Urinary bladder (tissue), 4 donors: Measurements from ENCODE around the gene MOCOS. TPM values are rescaled to one million over a fixed set of nuclear protein-coding genes. Genes with fewer than 3 reads are reported as not detected.

Experiments used
- DNase-seq: peaks from one replicate; pipeline ENCODE4 v3.0.0-alpha.2; 2015; ENCODE audit errors: extremely low spot score
- H3K27ac ChIP-seq: one replicate; pipeline ENCODE4 v1.5.1; 2013; ENCODE audit warnings: low read depth, mild to moderate bottlenecking, moderate library complexity
- H3K36me3 ChIP-seq: one replicate; pipeline ENCODE4 v1.6.1; 2013; ENCODE audit warnings: mild to moderate bottlenecking, moderate library complexity; ENCODE audit not compliant: insufficient read depth
- H3K4me1 ChIP-seq: one replicate; pipeline ENCODE4 v1.6.1; 2013; ENCODE audit warnings: mild to moderate bottlenecking, moderate library complexity; ENCODE audit not compliant: insufficient read depth
- H3K4me3 ChIP-seq: one replicate; pipeline ENCODE4 v1.5.1; 2013; ENCODE audit warnings: low read depth, low read length
- WGBS: extraction: QIAGEN DNeasy Blood & Tissue Kit; methylation state at CpG from one replicate; pipeline ENCODE4 v1.1.7; 2013; 5-methylcytosine and 5-hydroxymethylcytosine counted together
- polyA plus RNA-seq: library from polyadenylated mRNA; stranded (reverse); fragments of 200-250 nt; gene quantifications from one replicate; pipeline ENCODE4 v1.2.3, GENCODE V29; 2013
- total RNA-seq: library from RNA; depleted of rRNA; stranded (reverse); fragments of >200 nt; gene quantifications from one replicate; pipeline ENCODE4 v1.2.3, GENCODE V29; 2014
- donor health status: healthy with polysubstance abuse.
- donor health status: healthy.

Gene MOCOS
- total and polyA plus RNA-seq, 2 donors, result 0.95 to 2.1 TPM

GRCh38 chr18:36300211-36300610 is 112.9 kb downstream of the MOCOS start:
- no peak for DNase-seq
- 95% methylated on average over 6 of the region's 6 CpGs for WGBS

GRCh38 chr18:36301884-36302283 is 114.6 kb downstream of the MOCOS start:
- H3K27ac ChIP-seq, result no peak overlapping the region
- H3K36me3 ChIP-seq, result no peaks in the 10 kb centered on the region
- no peak for DNase-seq
- no peaks in the 10 kb centered on the region for H3K4me1 ChIP-seq
- WGBS, result 84% methylated on average over 5 of the region's 5 CpGs
- H3K4me3 ChIP-seq, result no peak overlapping the region

More at GRCh38 chr18:36300211-36300610, 112.9 kb downstream of the MOCOS start:
- H3K36me3 ChIP-seq, result no peaks in the 10 kb centered on the region
- H3K4me1 ChIP-seq, result no peaks in the 10 kb centered on the region
- H3K4me3 ChIP-seq, result no peak overlapping the region
- no peak overlapping the region for H3K27ac ChIP-seq

- WGBS, result 96% methylated on average over 2 of the region's 2 CpGs
- DNase-seq, result no peak
- Histone ChIP-seq H3K4me3 (no peak overlapping the region), H3K36me3 (no peaks in the 10 kb centered on the region), H3K4me1 (no peaks in the 10 kb centered on the region), H3K27ac (no peak overlapping the region)
Observed at GRCh38 chr18:36302676-36303075, 115.4 kb downstream of the MOCOS start.

- WGBS, result 66% methylated on average over 6 of the region's 6 CpGs
- Histone ChIP-seq H3K4me3 (no peak overlapping the region), H3K36me3 (no peaks in the 10 kb centered on the region), H3K27ac (no peak overlapping the region), H3K4me1 (no peaks in the 10 kb centered on the region)
- no peak for DNase-seq
Observed at GRCh38 chr18:36303211-36303844, 116.0 kb downstream of the MOCOS start.

GRCh38 chr18:36304723-36305122 is 117.4 kb downstream of the MOCOS start:
- no peak overlapping the region for H3K4me3 ChIP-seq
- no peak overlapping the region for H3K27ac ChIP-seq
- WGBS, result 90% methylated on average over 3 of the region's 3 CpGs
- H3K4me1 ChIP-seq, result no peaks in the 10 kb centered on the region
- no peaks in the 10 kb centered on the region for H3K36me3 ChIP-seq
- no peak for DNase-seq

DNA sequence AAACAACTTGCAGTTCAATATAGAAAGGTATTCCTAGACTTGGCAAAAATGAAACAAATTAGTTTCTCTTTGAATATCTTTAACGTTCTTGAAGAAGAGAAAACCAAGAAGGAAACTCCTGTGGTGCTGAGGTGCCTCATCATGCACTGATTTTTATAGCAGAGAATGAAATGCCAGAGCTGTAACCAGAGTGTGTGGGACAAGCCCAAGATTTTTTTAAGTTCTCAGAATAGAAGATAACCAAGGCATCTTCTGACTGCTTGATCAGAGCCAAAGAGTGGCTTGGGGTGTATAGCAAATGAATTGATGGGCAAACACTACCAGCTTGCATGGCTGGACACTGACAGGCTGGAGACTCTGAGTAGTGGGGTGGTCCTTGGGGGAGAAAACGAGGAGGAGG is 118.1 kb downstream of the MOCOS start:
- no peak for DNase-seq
- 62% methylated on average over 2 of the region's 2 CpGs for WGBS
- H3K4me1 ChIP-seq, result no peaks in the 10 kb centered on the region
- H3K36me3 ChIP-seq, result no peaks in the 10 kb centered on the region
- no peak overlapping the region for H3K27ac ChIP-seq
- no peak overlapping the region for H3K4me3 ChIP-seq

- Histone ChIP-seq H3K4me1 (no peaks in the 10 kb centered on the region), H3K36me3 (no peaks in the 10 kb centered on the region)
- no peak for DNase-seq
Observed at GRCh38 chr18:36307513-36307912, 120.2 kb downstream of the MOCOS start.

DNA sequence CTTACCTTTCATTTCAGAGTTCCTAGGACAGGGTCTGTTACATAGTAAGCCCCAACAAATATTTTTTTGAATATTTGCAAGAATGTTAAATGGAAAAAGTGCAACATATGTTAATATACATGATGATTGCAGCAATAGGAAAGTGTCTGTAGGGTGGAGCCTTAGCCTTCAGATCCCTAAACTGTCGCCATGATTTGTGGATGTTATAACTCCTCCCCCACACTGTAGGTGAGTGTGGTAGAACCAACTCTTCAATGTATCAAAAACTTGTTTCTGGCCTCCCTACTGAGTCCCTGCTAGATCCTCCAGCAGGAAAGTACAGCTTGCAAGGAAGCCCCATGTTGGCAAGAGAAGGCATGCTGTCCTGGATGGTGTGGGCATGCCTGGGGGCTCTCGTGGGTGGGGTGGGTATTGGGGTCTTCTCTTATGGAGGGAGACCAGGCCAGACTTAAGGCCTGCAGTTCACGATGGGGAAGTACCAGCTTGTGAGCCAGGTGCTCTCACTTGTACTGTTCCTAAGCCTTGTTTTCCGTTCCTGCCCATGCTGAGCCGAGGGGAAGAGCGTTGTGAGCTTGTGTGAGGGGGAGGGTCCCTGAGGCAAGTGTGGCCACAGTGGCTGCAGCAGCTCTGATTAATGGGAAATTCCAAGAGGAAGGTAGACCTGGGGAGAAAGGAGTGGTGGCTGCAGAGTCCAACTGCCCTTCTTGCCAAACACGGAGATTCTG is 121.6 kb downstream of the MOCOS start:
- no peak for DNase-seq
- no peak overlapping the region for H3K27ac ChIP-seq
- no peak overlapping the region for H3K4me3 ChIP-seq
- 79% methylated on average over 7 of the region's 7 CpGs for WGBS
- no peaks in the 10 kb centered on the region for H3K36me3 ChIP-seq
- H3K4me1 ChIP-seq, result no peaks in the 10 kb centered on the region

More at GRCh38 chr18:36307513-36307912, 120.2 kb downstream of the MOCOS start:
- H3K4me3 ChIP-seq, result no peak overlapping the region
- H3K27ac ChIP-seq, result no peak overlapping the region

GRCh38 chr18:36309436-36310391 is 122.4 kb downstream of the MOCOS start:
- DNase-seq, result no peak
- H3K4me3 ChIP-seq, result no peak overlapping the region
- no peaks in the 10 kb centered on the region for H3K36me3 ChIP-seq
- H3K27ac ChIP-seq, result no peak overlapping the region
- H3K4me1 ChIP-seq, result no peaks in the 10 kb centered on the region
- 63% methylated on average over 11 of the region's 11 CpGs for WGBS

- WGBS, result 78% methylated on average over 5 of the region's 5 CpGs
Observed at GRCh38 chr18:36311026-36311570, 123.8 kb downstream of the MOCOS start.

GRCh38 chr18:36312806-36313395 is 125.6 kb downstream of the MOCOS start:
- Histone ChIP-seq H3K4me3 (no peak overlapping the region), H3K36me3 (no peaks in the 10 kb centered on the region), H3K4me1 (no peaks in the 10 kb centered on the region), H3K27ac (no peak overlapping the region)
- DNase-seq, result no peak
- 94% methylated on average over 2 of the region's 2 CpGs for WGBS

More at GRCh38 chr18:36311026-36311570, 123.8 kb downstream of the MOCOS start:
- H3K27ac ChIP-seq, result no peak overlapping the region
- no peak overlapping the region for H3K4me3 ChIP-seq
- H3K36me3 ChIP-seq, result no peaks in the 10 kb centered on the region
- no peaks in the 10 kb centered on the region for H3K4me1 ChIP-seq
- no peak for DNase-seq

GRCh38 chr18:36314098-36314497 is 126.8 kb downstream of the MOCOS start:
- no peak overlapping the region for H3K4me3 ChIP-seq
- no peak for DNase-seq
- H3K36me3 ChIP-seq, result no peaks in the 10 kb centered on the region
- no peaks in the 10 kb centered on the region for H3K4me1 ChIP-seq
- WGBS, result 80% methylated on average over 4 of the region's 4 CpGs
- H3K27ac ChIP-seq, result no peak overlapping the region

DNA sequence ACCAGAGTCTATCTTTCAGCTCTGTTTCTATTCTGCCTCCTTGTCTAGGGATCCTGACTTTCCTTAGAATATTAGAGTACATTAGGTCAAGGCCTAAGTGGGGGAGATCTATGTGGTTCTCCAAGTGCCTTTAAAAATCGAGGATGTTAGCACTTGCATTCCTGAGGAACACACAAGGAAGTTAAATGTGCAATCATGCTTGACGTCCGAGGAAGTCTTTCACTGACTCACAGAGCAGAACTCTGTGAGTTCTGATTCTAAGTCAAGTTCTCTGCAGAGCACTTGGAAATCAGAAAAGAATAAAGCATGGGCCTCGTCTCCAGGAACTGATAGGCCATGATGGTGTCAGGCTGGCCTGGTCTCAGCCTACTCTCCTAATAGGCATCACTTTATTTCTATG is 127.5 kb downstream of the MOCOS start:
- Histone ChIP-seq H3K4me1 (no peaks in the 10 kb centered on the region), H3K36me3 (no peaks in the 10 kb centered on the region), H3K27ac (no peak overlapping the region), H3K4me3 (no peak overlapping the region)
- DNase-seq, result no peak
- WGBS, result 51% methylated on average over 4 of the region's 4 CpGs
